SU-DHL-6 (cell line): ENCODE measurements around the gene KIF16B.

Experiments
- EZH2phosphoT487 ChIP-seq: fragments of 200-600 bp; sonication (generic), shearing (Covaris generic); conservative IDR thresholded peaks from 2 replicates; pipeline ENCODE4 v1.6.1; 2018; ENCODE audit warnings: mild to moderate bottlenecking, antibody characterized with exemption, low read length, moderate library complexity, mixed read lengths
- TF ChIP-seq, protein P1 (sequence below): fragments of 200-600 bp; sonication (generic); IDR thresholded peaks from one replicate; pipeline ENCODE4 v1.5.1; 2017; ENCODE audit warnings: antibody characterized with exemption, mild to moderate bottlenecking, low read length, moderate library complexity; ENCODE audit not compliant: insufficient read depth, poor library complexity, severe bottlenecking

DNA sequence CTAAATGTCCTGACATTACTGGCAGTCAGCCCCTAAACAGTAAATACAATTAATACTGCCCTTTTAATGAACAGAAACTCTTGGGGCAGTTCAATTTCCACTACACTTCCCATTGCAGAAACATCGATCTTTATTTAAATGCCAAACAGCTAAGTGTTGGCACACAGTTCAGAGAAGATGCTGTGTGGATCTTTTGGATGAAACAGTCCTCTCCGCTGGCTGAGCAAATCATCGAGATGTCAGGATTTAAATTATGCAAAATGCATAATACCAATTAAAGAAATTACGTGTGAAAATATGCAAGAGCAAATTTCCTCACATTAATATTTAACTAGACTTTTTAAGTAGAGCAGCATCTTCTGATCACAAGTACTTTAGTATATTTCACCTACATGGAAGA is 132.6 kb downstream of the KIF16B start:
- TF ChIP-seq, protein P1, sequence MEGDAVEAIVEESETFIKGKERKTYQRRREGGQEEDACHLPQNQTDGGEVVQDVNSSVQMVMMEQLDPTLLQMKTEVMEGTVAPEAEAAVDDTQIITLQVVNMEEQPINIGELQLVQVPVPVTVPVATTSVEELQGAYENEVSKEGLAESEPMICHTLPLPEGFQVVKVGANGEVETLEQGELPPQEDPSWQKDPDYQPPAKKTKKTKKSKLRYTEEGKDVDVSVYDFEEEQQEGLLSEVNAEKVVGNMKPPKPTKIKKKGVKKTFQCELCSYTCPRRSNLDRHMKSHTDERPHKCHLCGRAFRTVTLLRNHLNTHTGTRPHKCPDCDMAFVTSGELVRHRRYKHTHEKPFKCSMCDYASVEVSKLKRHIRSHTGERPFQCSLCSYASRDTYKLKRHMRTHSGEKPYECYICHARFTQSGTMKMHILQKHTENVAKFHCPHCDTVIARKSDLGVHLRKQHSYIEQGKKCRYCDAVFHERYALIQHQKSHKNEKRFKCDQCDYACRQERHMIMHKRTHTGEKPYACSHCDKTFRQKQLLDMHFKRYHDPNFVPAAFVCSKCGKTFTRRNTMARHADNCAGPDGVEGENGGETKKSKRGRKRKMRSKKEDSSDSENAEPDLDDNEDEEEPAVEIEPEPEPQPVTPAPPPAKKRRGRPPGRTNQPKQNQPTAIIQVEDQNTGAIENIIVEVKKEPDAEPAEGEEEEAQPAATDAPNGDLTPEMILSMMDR = no peak
- TF ChIP-seq EZH2phosphoT487 = no peak
